Activated naive CD4-positive, alpha-beta T cell treated with anti-CD3 and anti-CD28 coated beads, Interleukin-2, amount 50 U/mL, for 72 hours (primary cell): ENCODE results near the gene TENT4B. TPM values are rescaled to one million over a fixed set of nuclear protein-coding genes. Genes with fewer than 3 reads are reported as not detected.
A peak's percentile ranks its signal among the peaks of the same experiment; 100 is the strongest.

ENCODE experiments used
- ATAC-seq, 2 donors: fragments of 150-1000 bp; cut with Tn5 transposase; 2 replicates each; pipeline ENCODE4 v1.10.0; 2021; ENCODE audit warnings: mild to moderate bottlenecking in 2 of 2, moderate library complexity in 2 of 2
- DNase-seq, 2 donors: peaks; one replicate each; pipeline ENCODE4 v3.0.0; 2021 to 2022; ENCODE audit warnings: low spot score in 2 of 2
- H3K27ac Mint-ChIP-seq, 2 donors: one replicate each; pipeline ENCODE4 v1.8.0; 2022; ENCODE audit warnings: mild to moderate bottlenecking in 2 of 2, mixed read lengths in 2 of 2
- H3K36me3 Mint-ChIP-seq, 2 donors: one replicate each; pipeline ENCODE4 v1.8.0; 2022; ENCODE audit warnings: mixed read lengths in 2 of 2
- H3K9me3 Mint-ChIP-seq, 2 donors: one replicate each; pipeline ENCODE4 v1.8.0; 2022; ENCODE audit warnings: mixed read lengths in 2 of 2
- total RNA-seq, 2 donors: library from RNA; stranded (reverse); gene quantifications; one replicate each; pipeline ENCODE4 v1.2.3, GENCODE V29; 2022

Gene TENT4B
- total RNA-seq, 2 donors from 2014 or later, result 25.7 to 27.9 TPM

DNA sequence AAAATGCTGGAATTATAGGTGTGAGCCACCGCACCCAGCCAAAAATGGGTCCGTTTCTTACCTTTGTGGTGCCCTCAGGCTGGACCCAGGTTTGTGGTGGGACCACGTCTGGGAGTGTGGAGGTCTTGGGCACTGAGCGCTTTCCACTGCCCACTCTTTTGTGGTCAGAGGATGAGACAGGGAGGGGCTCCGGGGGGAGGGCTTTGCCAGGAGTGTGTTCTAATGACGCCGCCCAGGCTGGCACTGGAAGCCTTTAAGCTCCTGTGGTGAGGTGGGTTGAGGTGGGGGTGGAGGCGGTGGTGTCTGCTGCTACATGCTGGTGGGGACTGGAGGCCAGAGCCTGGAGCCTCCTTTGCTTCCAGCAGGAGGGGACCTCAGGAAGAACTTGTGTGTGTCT, 100.4 kb downstream of the TENT4B start:
- no peaks in the 10 kb centered on the region for H3K36me3 Mint-ChIP-seq
- no peak for DNase-seq
- ATAC-seq, result no peak
- no peak overlapping the region for H3K27ac Mint-ChIP-seq
- H3K9me3 Mint-ChIP-seq, result no peaks in the 10 kb centered on the region

DNA sequence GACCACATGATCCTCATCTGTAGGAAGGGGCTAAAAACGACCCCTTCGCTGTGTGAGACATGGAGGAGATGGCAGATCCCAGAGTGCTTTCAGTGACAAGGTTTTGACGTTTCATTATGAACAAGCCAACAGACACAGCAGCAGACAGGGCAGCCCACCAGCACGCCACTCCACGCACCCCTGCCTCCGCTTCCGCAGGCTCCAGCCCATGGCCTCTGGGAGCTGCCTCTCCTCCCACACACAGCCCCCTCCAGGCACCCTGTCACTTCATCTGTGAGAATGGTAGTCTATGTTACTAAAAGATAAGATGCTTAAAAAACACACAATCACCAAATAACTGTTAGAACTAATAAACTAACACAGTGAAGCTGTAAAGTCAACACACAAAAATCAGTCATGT, 101.0 kb downstream of the TENT4B start:
- DNase-seq (no peak), ATAC-seq (no peak)
- Mint-ChIP-seq H3K9me3 (no peaks in the 10 kb centered on the region), H3K27ac (no peak overlapping the region), H3K36me3 (no peaks in the 10 kb centered on the region)

DNA sequence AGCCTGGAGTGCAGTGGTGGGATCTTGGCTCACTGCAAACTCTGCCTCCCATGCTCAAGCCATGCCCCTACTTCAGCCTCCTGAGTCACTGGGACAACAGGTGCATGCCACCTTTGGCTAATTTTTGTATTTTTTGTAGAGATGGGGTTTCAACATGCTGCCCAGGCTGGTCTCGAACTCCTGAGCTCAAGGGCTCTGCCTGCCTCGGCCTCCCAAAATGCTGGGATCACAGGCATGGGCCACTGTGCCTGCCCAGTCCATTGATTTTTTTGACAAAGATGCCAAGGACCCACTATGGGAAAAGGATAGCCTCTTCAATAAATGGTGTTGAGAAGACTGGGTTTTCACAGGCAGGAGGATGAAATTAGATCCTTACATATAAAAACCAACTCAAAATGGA, 102.4 kb downstream of the TENT4B start:
- Mint-ChIP-seq H3K9me3 (no peaks in the 10 kb centered on the region), H3K36me3 (no peaks in the 10 kb centered on the region), H3K27ac (no peak overlapping the region)
- no peak for ATAC-seq
- no peak for DNase-seq

DNA sequence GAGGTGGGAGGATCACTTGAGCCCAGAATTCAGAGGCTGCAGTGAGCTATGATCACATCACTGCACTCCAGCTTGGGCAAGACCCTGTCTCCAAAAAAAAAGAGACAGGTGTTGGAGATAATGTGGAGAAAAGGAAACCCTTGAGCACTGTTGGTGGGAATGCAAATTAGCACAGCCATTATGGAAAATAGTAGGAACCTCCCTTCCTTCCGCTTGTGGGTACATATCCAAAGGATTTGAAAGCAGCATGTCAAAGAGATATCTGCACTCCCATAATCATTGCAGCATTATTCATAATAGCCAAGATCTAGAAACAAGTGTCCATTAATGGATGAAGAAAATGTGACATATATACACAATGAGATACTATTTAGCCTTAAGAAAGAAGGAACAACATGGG, 103.5 kb downstream of the TENT4B start:
- DNase-seq, result no peak
- H3K27ac Mint-ChIP-seq, result no peak overlapping the region
- no peaks in the 10 kb centered on the region for H3K9me3 Mint-ChIP-seq
- ATAC-seq, result no peak
- H3K36me3 Mint-ChIP-seq, result no peaks in the 10 kb centered on the region

DNA sequence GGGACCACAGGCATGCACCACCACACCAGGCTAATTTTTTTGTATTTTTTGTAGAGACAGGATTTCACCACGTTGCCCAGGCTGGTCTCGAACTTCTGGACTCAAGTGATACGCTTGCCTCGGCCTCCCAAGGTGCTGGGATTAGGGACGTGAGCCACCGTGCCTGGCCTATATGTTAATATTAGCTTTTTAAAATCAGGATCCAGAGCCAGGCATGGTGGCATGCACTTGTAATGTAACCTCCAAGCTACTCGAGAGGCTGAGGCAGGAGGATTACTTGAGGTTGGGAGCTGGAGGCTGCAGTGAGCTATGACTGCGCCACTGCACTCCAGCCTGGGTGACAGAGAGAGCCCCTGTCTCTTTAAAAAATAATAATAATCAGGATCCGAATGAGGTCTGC, 104.8 kb downstream of the TENT4B start:
- DNase-seq (no peak), ATAC-seq (no peak)
- Mint-ChIP-seq H3K27ac (no peak overlapping the region), H3K9me3 (no peaks in the 10 kb centered on the region), H3K36me3 (no peaks in the 10 kb centered on the region)

DNA sequence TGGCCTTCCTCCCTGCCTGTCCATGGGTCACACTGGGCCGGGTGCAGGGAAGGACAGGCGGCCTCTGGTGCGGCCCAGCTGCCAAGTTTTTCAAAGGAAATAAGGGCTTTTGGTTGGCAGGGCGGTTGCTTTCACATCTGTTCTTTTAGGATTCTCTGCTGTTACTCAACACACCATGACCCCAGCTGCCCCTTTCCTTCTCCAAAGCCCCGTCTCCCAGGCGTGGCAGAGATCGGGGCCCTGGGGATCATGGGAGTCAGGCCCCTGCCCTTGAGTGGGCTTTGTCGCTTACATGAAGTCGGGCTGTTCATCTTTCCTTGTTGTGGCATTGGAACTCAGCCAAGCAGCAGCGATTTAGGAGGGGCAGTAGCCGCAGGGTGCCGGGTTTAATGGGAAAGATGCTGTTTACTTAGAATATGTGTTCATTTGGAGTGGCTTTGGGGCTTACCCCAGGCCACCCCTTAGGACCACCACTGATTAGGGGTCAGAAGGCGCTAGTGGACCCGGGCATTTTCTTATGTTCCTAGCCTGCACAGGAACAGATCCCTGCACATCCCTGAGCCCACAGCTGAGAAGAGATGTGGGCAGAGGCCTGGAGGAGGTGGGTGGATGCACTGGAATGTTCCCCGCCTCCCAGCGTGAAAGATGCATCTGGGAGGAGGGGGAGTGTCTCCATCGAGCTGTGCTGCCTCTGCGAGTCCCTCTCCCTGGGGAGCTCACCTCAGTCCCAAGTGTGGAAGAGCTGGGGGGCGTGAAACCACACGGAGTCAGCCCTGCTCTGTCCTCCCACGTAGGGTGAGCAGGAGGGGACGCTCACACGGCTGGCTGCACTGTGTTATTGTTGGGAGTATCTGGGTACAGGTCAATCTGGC, 106.5 kb downstream of the TENT4B start:
- DNase-seq (peak in 1 of 2 donors; percentile 45), ATAC-seq (no peak)
- H3K36me3 Mint-ChIP-seq, result peaks cover 0 to 3% of the 10 kb centered on the region in 2 donors
- H3K9me3 Mint-ChIP-seq, result no peaks in the 10 kb centered on the region
- H3K27ac Mint-ChIP-seq, result no peak overlapping the region

DNA sequence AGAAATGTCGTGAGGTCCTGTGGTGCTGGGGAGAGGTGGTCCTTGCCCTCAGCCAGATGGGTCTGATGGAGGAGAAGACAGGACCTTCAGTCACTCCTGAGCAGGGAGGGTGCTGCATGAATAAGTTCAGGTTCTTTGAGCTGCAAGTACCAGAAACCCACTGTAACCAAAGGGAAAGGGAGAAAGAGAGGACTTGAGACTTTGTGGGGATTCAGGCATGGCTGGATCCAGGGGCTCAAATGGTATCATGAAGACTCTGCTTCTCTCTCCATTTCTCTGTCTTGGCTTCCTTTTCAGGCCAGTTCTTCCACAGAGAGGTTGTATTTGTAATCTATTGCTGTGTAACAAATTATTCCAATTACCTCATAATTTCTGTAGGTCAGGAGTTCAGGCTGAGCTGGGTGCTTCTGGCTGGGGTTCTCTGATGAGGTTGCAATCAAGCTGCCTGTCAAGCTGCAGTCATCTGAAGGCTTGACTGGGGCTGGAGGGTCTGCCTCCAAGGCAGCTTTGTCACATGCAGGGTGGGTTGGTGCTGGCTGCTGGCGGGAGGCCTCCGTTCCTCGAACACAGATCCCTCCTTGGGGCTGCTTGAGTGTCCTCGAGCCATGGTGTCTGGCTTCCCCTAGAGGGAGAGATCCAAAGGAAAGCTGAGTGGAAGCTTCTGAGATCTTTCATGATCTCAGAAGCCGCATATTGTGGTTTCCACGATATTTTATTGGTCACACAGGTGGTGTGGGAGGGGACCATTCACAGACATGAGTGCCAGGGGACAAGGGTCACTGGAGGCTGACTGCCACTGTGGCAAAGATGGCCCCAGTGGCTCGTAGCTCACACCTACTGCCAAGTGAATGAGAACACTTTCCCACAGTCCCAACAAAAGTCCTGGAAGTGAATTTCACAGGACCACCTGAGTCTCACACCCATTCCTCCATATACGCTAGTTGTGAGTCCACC, 107.4 kb downstream of the TENT4B start:
- DNase-seq, result no peak
- ATAC-seq, result no peak
- H3K27ac Mint-ChIP-seq, result peak overlapping the region in 1 of 2 donors; percentile 70
- peaks cover 0 to 11% of the 10 kb centered on the region in 2 donors for H3K36me3 Mint-ChIP-seq
- no peaks in the 10 kb centered on the region for H3K9me3 Mint-ChIP-seq

DNA sequence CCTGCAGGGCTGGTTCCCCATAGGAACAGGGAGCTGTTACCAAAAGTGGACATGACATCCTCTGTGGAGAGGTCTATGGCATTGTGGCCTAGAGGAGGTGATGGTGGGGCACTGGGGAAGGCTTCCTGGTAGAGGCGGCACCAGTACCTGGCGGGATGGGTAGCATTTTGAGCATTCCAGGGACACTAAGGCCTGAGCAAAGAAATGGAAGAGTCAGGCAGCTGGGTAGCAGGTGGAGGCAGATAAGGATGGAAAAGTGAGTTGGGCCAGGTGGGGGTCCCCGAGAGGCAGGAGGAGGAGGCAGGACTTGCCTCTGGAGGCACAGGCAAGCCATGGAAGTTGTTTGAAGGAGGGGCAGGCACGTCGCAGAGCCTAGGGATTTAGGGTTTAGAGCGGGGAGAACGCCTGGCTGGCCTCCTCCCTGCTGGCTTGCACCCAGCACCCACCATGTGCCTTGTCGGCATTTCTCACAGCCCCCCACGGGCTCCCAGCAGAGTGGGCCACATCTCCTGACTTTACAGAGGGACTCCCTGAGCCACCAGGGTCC, 108.1 kb downstream of the TENT4B start:
- no peak overlapping the region for H3K27ac Mint-ChIP-seq
- no peak for ATAC-seq
- H3K36me3 Mint-ChIP-seq, result peaks cover 0 to 11% of the 10 kb centered on the region in 2 donors
- no peaks in the 10 kb centered on the region for H3K9me3 Mint-ChIP-seq
- DNase-seq, result peak in 1 of 2 donors; percentile 31

DNA sequence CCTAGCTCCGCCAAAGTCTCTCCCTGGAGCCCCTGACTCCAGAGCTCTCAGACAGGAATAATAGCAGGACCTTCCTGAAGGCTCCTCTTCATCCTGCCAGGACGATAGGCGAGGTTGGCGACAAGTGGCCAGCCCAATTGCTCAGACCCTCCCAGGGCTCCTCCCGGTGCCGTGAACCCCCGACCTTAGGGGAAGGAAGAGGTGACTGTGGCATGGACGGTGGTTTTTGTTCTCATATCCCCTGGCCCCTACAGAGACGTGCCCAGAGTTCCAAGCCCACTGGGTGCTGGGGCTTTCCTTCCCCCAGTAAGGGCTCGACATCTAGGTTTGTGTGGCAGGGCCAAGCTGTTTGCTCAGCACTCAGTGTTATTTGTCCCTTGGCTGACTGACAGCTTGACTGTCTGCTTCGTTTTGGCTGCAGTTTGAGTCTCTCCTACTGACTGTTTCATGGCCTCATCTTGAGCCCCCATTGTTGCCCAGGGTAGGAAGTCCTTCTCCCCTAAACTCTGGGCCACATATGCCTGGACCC, 108.7 kb downstream of the TENT4B start:
- no peak for ATAC-seq

DNA sequence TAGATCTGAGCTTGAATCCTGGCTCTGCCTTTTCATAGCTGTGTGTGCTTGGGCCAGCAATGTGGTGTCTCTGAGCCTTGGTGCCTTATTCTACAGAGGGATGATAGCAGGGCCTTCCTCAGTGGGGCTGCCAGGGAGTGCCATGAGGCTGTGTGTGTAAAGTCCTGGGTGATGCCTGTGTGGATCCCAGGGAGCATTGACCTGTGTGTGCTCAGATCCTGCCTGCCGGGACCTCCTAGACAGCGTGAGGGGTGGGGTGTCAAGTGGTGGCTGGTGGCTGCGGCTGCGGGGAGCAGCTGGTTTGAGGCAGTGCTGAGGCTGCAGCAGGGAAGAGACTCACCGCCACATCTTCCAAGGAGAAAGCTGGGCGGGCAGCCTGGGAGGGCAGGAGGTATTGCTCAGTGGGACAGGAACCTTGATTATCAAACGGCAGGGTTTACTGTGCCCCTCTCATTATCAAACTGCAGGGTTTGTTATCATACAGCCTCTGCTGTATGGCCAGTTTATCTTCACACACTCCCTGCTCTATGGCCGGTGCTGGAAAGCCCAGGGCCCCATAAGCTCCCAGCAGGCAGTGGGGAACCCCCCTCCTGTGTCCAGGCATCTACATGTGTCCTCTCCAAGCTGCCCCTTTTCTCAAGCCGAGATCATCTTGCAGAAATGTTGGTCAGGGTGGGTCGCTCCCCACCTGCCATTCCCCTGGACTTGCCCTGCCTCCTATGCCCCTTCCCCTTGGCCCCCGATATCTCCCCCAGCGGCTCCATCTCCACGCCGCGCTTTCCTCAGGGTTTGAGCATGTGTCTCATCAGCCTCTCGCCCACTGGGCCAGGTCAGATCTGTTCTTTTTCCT, 110.2 kb downstream of the TENT4B start:
- Mint-ChIP-seq H3K9me3 (no peaks in the 10 kb centered on the region), H3K27ac (peak overlapping the region; percentile 87 to 89), H3K36me3 (peaks cover 11 to 22% of the 10 kb centered on the region in 2 donors)
- ATAC-seq (no peak), DNase-seq (no peak)

More for the DNA sequence above, 108.7 kb downstream of the TENT4B start:
- Mint-ChIP-seq H3K27ac (no peak overlapping the region), H3K36me3 (peaks cover 0 to 11% of the 10 kb centered on the region in 2 donors), H3K9me3 (no peaks in the 10 kb centered on the region)
- peak in 1 of 2 donors; percentile 37 for DNase-seq

DNA sequence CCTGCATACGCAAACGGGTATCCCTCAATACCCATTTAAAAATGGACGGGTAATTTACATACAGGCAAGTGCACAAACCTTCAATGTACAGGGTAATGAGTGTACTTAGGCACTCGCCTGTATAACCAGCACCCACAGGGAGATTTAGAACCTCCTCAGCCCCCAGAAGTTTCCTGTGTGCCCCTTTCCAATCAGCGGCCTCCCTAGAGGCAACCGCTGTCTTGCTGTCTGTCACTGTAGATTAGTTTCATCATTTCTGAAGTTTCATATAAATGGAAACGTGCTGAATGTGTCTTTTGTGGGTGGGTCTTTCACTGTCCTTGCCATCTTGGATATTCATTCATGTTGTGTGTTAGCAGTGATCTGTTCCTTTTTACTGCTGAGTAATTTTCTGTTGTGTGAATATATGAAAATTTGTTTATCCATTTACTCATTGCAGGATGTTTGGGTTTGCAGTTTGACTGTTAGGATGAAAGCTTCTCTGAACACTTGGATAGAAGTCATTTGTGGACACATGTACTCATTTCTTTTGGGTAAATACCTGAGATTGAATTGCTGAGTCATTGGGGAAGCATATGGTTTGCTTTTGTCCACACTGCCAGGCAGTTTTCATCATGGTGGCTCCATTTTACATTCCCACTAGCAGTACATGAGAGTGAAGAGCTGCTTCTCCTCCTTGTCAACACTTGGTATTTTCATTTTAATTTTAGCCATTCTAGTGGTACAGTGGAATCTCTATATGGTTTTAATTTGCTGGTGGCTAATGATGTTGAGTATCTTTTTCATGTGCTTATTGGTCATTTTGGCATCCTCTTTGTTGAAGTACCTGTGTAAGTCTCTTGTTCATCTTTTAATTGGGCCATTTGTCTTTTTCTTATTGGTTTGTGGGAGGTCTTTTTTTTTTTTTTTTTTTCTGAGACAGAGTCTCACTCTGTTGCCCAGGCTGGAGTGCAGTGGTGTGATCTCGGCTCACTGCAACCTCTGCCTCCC, 111.1 kb downstream of the TENT4B start:
- H3K9me3 Mint-ChIP-seq, result no peaks in the 10 kb centered on the region
- DNase-seq, result no peak

DNA sequence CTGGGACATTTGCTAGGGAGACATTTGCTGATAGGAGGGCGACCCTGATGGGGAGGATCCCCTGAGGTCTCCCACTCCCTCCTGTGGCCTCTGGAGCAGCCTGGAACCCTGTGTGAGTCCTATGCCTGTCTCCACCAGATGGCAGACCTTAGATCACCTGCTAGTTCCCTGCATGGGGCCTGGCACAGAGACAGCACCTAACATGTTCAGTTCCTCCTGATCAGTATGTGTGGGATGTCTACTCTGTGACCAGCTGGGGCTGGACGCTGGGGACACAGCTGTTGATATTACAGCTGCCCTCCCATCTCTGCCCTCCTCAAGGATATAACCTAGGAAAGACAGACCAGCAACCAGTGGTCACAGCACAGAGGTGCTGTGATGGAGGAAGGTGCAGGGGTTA, 112.2 kb downstream of the TENT4B start:
- ATAC-seq (peak in 1 of 2 donors; percentile 30), DNase-seq (no peak)
- peak overlapping the region; percentile 89 to 97 for H3K27ac Mint-ChIP-seq

More for the DNA sequence above, 111.1 kb downstream of the TENT4B start:
- peaks cover 11 to 26% of the 10 kb centered on the region in 2 donors for H3K36me3 Mint-ChIP-seq
- H3K27ac Mint-ChIP-seq, result peak overlapping the region; percentile 87 to 89
- ATAC-seq, result peak in 1 of 2 donors; percentile 71

DNA sequence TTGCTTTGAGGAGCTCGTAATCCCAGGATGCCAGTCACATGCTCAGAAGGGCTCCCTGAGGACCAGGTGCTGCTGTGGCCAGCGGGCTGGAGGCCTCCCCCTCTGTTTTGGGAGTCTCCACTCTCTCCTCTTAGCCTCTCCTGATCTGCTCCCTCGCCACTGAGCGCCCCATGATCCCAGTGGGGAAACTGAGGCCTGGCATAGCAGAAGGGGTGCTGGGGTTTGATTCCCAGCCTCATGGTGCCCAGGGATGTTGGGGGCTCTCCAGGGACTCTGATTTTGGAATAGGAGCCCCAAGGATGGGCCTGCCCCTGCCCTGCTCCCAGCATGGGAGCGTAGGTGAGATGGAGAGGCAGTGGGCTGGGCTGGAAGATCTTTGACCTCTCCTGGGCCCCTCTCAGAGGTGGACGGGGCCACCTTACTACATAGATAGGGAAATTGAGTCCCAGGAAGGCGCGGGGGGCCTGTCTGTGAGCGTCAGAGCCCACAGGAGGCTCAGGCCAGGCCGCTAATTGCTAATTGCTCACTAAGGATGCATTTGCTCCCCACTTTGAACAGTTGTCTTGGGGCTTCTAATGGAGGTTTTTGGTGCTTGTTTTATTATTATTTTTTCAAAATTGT, 112.7 kb downstream of the TENT4B start:
- H3K9me3 Mint-ChIP-seq, result no peaks in the 10 kb centered on the region
- H3K36me3 Mint-ChIP-seq, result peaks cover 11 to 26% of the 10 kb centered on the region in 2 donors

More for the DNA sequence above, 112.2 kb downstream of the TENT4B start:
- Mint-ChIP-seq H3K36me3 (peaks cover 11 to 26% of the 10 kb centered on the region in 2 donors), H3K9me3 (no peaks in the 10 kb centered on the region)

DNA sequence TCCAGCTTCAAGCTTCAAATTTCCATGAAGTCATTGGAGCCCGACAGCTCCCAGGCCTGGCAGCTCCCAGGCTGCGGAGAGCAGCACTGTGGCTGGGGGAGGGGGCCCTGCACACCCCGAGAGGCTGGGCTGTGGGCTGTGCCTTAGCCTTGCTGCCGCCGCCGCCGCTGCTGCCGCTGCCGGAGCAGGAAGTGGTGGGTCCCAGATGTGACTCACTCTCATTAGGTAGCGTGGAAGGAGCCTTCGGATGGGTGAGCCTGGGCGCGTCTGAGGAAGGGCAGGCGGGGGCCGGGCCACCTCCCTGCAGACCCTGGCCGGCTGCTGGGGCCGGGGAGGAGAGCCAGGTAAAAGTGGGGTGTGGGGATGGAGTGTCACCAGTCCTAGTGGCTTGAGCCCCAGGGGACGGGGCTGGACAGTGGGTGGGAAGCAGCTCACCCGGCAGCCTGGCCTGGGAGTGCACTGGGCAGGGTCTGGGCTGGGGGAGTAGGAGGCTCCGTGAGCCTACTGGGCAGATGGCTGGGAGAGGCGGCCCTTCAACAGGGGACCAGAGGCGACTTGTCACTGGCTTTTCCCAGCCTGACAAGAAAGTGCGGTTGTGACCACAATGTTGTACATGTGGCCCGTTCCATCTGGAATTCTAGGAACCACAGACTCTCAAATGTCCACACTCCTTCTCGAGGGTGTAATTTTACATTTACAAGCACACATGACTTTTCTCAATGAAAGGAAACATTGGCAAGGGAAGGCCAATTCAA, 113.4 kb downstream of the TENT4B start, which contains the start of gene ADCY7:
TSS of gene ADCY7 (plus strand) at position 215 of the 755 bp plus-strand sequence. CDS start 21,629 bp downstream, outside the sequence.
- ATAC-seq (peak; percentile 84 to 96), DNase-seq (peak; percentile 81 to 90)
- Mint-ChIP-seq H3K9me3 (no peaks in the 10 kb centered on the region), H3K36me3 (peaks cover 11 to 26% of the 10 kb centered on the region in 2 donors), H3K27ac (peak within 1 kb of the TSS; percentile 89 to 97)

More for the DNA sequence above, 112.7 kb downstream of the TENT4B start:
- no peak for DNase-seq
- peak overlapping the region; percentile 89 to 97 for H3K27ac Mint-ChIP-seq
- no peak for ATAC-seq
